HepG2 (cell line): Measurements from ENCODE around the gene CALD1. TPM values are rescaled to one million over a fixed set of nuclear protein-coding genes. Genes with fewer than 3 reads are reported as not detected.

Experiments
- ATAC-seq: fragments of 200-7000 bp; cut with Tn5 transposase; 3 replicates; pipeline ENCODE4 v1.9.1; 2020; ENCODE audit warnings: mild to moderate bottlenecking, moderate library complexity
- BruUV-seq: library from RNA; stranded (reverse); fragments of 400-500 nt; replicated peaks from 2 replicates; lab custom pipeline; 2021; lab: Mats Ljungman, UMichigan
- CTCF ChIA-PET: fragments of 300-600 bp; formaldehyde crosslinking; extraction: SDS; loops from one replicate; lab custom pipeline; 2021; ENCODE audit warnings: low total read pairs, inconsistent platforms, low intra/inter-chr PET ratio; lab: Yijun Ruan, JAX
- POLR2A ChIA-PET: fragments of 350-600 bp; sonication (Branson Sonifier 250); formaldehyde crosslinking; loops from one replicate; lab custom pipeline; 2020; ENCODE audit warnings: antibody characterized with exemption, inconsistent platforms; lab: Yijun Ruan, JAX
- DNase-seq: peaks from one replicate; pipeline ENCODE4 v3.0.0-alpha.2; 2015; ENCODE audit warnings: low spot score
- FAIRE-seq: peaks from 3 replicates; lab custom pipeline; 2011; peaks lifted over from hg19 to GRCh38; lab: Jason Lieb, UNC
- H2AFZ ChIP-seq: one replicate; pipeline ENCODE4 v1.6.1; 2011; ENCODE audit warnings: low read length, inconsistent platforms
- H3K27ac ChIP-seq: fragments of 300-600 bp; 3 replicates; pipeline ENCODE4 v1.8.0; 2011; ENCODE audit warnings: mixed run types, mild to moderate bottlenecking, mixed read lengths, low read length, inconsistent platforms; ENCODE audit not compliant: insufficient read depth; ENCODE audit errors: extremely low read length
- H3K27me3 ChIP-seq, 2 experiments: fragments of 200-600 bp in 1 of 2; 2 replicates in 1 of 2; 3 replicates in 1 of 2; pipeline versions ENCODE4 v1.6.0 to v1.8.0; 2011; ENCODE audit warnings: low read length in 2 of 2, mild to moderate bottlenecking in 2 of 2, moderate library complexity in 2 of 2, inconsistent platforms in 1 of 2; ENCODE audit not compliant: insufficient read depth in 2 of 2, control insufficient read depth in 1 of 2
- H3K36me3 ChIP-seq, 2 experiments: fragments of 200-600 bp in 1 of 2; replicated peaks in 1 of 2; 2 replicates in 1 of 2; 3 replicates in 1 of 2; pipeline versions ENCODE4 v1.5.1 to v1.8.0; 2011; ENCODE audit warnings: low read length in 2 of 2, inconsistent platforms in 1 of 2; ENCODE audit not compliant: insufficient read depth in 2 of 2, control insufficient read depth in 1 of 2
- H3K4me1 ChIP-seq: 2 replicates; pipeline ENCODE4 v1.5.1; 2012; ENCODE audit warnings: low read length, inconsistent platforms; ENCODE audit not compliant: insufficient read depth
- H3K4me2 ChIP-seq: 2 replicates; pipeline ENCODE4 v1.6.0; 2011; ENCODE audit warnings: low read depth, low read length, inconsistent platforms
- H3K4me3 ChIP-seq, 3 experiments: fragments of 200-600 bp in 1 of 3; sonication (generic), shearing (Covaris generic) in 1 of 3; replicated peaks in 1 of 3; 2 replicates each; pipeline ENCODE4 v1.5.1; 2011 to 2016; ENCODE audit warnings: low read length in 3 of 3, inconsistent platforms in 2 of 3, low read depth in 2 of 3, mild to moderate bottlenecking in 2 of 3, control low read depth in 1 of 3, mixed read lengths in 1 of 3; ENCODE audit not compliant: insufficient read depth in 1 of 3
- H3K79me2 ChIP-seq: one replicate; pipeline ENCODE4 v1.6.1; 2011; ENCODE audit warnings: low read length, inconsistent platforms; ENCODE audit not compliant: insufficient read depth
- H3K9ac ChIP-seq: 2 replicates; pipeline ENCODE4 v1.6.0; 2011; ENCODE audit warnings: mild to moderate bottlenecking, low read depth, low read length, inconsistent platforms; ENCODE audit not compliant: insufficient read depth
- H3K9me3 ChIP-seq: 2 replicates; pipeline ENCODE4 v1.5.1; 2012; ENCODE audit warnings: mild to moderate bottlenecking, low read length
- H4K20me1 ChIP-seq: 2 replicates; pipeline ENCODE4 v1.6.0; 2011; ENCODE audit warnings: inconsistent platforms, mild to moderate bottlenecking, low read length, moderate library complexity; ENCODE audit not compliant: insufficient read depth
- AGO1 ChIP-seq: fragments of 200-400 bp; formaldehyde crosslinking; IDR thresholded peaks from 2 replicates; pipeline ENCODE4 v1.6.1; 2017; ENCODE audit warnings: mild to moderate bottlenecking, low read depth, low read length, moderate library complexity; ENCODE audit not compliant: poor library complexity, severe bottlenecking
- MEF2D ChIP-seq: sonication (generic); formaldehyde crosslinking; IDR thresholded peaks from 2 replicates; pipeline ENCODE4 v1.5.1; 2020; ENCODE audit warnings: mild to moderate bottlenecking, missing genetic modification reagents
- NFYC ChIP-seq: IDR thresholded peaks from 2 replicates; pipeline ENCODE4 v1.6.1; 2016; ENCODE audit warnings: missing genetic modification reagents, missing compliant biosample characterization
- NR2C2 ChIP-seq: sonication (generic); formaldehyde crosslinking; IDR thresholded peaks from 2 replicates; pipeline ENCODE4 v1.4.0; 2020; ENCODE audit warnings: missing genetic modification reagents, mild to moderate bottlenecking, moderate library complexity, borderline replicate concordance
- RELA ChIP-seq: sonication (generic); formaldehyde crosslinking; IDR thresholded peaks from 2 replicates; pipeline ENCODE4 v1.4.0; 2020; ENCODE audit warnings: missing genetic modification reagents
- RFXAP ChIP-seq: sonication (generic); formaldehyde crosslinking; IDR thresholded peaks from 2 replicates; pipeline ENCODE4 v1.4.0; 2020; ENCODE audit warnings: missing genetic modification reagents, borderline replicate concordance
- SIX1 ChIP-seq: sonication (generic); formaldehyde crosslinking; IDR thresholded peaks from 2 replicates; pipeline ENCODE4 v1.4.0; 2020; ENCODE audit warnings: missing genetic modification reagents, borderline replicate concordance
- TRIM24 ChIP-seq: sonication (generic); formaldehyde crosslinking; IDR thresholded peaks from 2 replicates; pipeline ENCODE4 v1.8.0; 2022; ENCODE audit warnings: mild to moderate bottlenecking, missing genetic modification reagents
- ZBTB38 ChIP-seq: sonication (generic); formaldehyde crosslinking; IDR thresholded peaks from 2 replicates; pipeline ENCODE4 v1.5.1; 2020; ENCODE audit warnings: mild to moderate bottlenecking, missing genetic modification reagents
- ZNF674 ChIP-seq: sonication (generic); formaldehyde crosslinking; IDR thresholded peaks from 2 replicates; pipeline ENCODE4 v1.5.0; 2020; ENCODE audit warnings: low read depth, mild to moderate bottlenecking, missing genetic modification reagents
- ZNF766 ChIP-seq: sonication (generic); formaldehyde crosslinking; IDR thresholded peaks from 2 replicates; pipeline ENCODE4 v1.5.0; 2020; ENCODE audit warnings: missing genetic modification reagents, borderline replicate concordance
- ZSCAN20 ChIP-seq: sonication (generic); formaldehyde crosslinking; IDR thresholded peaks from 2 replicates; pipeline ENCODE4 v1.4.0; 2020; ENCODE audit warnings: missing genetic modification reagents, mild to moderate bottlenecking, borderline replicate concordance
- WGBS: methylation state at CpG from one replicate; pipeline ENCODE4 v1.1.6; 2017; ENCODE audit warnings: low lambda C conversion rate; 5-methylcytosine and 5-hydroxymethylcytosine counted together
- in situ Hi-C: cut with HindIII; loops from 2 replicates; pipeline ENCODE4 v1.10.0; 2017; ENCODE audit warnings: low pct_unique_long_range_greater_than_20kb; ENCODE audit not compliant: extremely low pct_ligation_motif_present
- intact Hi-C: fragments of 100-400 bp; cut with micrococcal nuclease; formaldehyde crosslinking; loops from one replicate; pipeline ENCODE4 v1.10.0; 2022; ENCODE audit not compliant: unreplicated experiment
- polyA plus RNA-seq, 8 experiments: library from polyadenylated mRNA; depleted of rRNA in 3 of 8; stranded (reverse) in 7 of 8; unstranded in 1 of 8; fragments of >200 nt; fragmentation: Illumina TruSeq in 4 of 8; extraction: Trizol in 4 of 8; gene quantifications; 2 replicates each; pipeline versions ENCODE4 v1.2.1 to v1.2.3, GENCODE V29; 2011 to 2016; ENCODE audit warnings: low read depth in 4 of 8, missing spikeins in 1 of 8, mixed read lengths in 1 of 8; ENCODE audit not compliant: insufficient read depth in 1 of 8
- total RNA-seq, 5 experiments: library from RNA; depleted of rRNA; stranded (reverse); fragments of >200 nt; fragmentation: Illumina TruSeq; extraction: Trizol; gene quantifications; 2 replicates each; pipeline ENCODE4 v1.2.3, GENCODE V29; 2016; ENCODE audit warnings: low read depth in 1 of 5
- TF ChIP-seq, protein P1 (sequence below): sonication (generic); formaldehyde crosslinking; IDR thresholded peaks from 2 replicates; pipeline ENCODE4 v1.8.0; 2022; ENCODE audit warnings: mild to moderate bottlenecking, missing genetic modification reagents, moderate library complexity

Gene CALD1
- total and polyA plus RNA-seq, 2 of the 13 experiments (the other 11 are each of a cell fraction or from before 2014, with no cell fraction given) = 53.0 to 112 TPM

DNA sequence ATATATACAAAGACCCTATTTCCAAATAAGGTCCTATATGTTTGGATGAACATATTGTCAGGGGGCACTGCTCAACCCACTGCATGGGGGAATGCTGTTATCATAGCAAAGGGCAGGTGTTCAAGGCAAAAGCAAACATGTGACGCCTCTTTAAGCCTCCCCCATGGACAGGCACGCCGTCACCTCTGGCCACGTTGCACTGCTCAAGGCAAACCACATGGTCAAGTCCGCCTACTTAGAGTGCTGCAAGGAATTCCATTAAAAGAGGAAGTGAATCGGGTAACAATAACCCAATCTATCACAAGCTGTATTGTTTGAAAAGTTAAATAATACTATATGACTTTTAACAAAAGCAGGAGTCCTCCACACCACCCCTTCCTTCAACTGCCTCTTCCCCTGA lies 8.8 kb upstream of the CALD1 start:
- Histone ChIP-seq H3K9ac (no peak overlapping the region), H3K4me2 (no peak overlapping the region), H2AFZ (no peak overlapping the region), H3K4me1 (peaks cover 14% of the 10 kb centered on the region), H4K20me1 (no peaks in the 10 kb centered on the region), H3K9me3 (no peaks in the 10 kb centered on the region), H3K79me2 (no peaks in the 10 kb centered on the region), H3K27me3 (no peaks in the 10 kb centered on the region), H3K36me3 (no peaks in the 10 kb centered on the region), H3K27ac (no peak overlapping the region), H3K4me3 (no peak overlapping the region)
- ChIA-PET POLR2A (no interaction called here), CTCF (no interaction called here)
- BruUV-seq = no TSS peak
- in situ Hi-C loops (no loop called here), intact Hi-C loops (no loop called here)
- TF ChIP-seq NFYC = no peak
- no peak for TF ChIP-seq ZSCAN20
- no peak for TF ChIP-seq ZNF766 (CRISPR knock-in tag)
- TF ChIP-seq TRIM24 (CRISPR knock-in tag) = no peak
- no peak for TF ChIP-seq NR2C2
- no peak for TF ChIP-seq RFXAP (CRISPR knock-in tag)
- no peak for TF ChIP-seq MEF2D (CRISPR knock-in tag)
- no peak for FAIRE-seq
- ATAC-seq = 0 out of 3 replicates have a peak, but pooled peaks have one; percentile 38
- no peak for DNase-seq
- 42% methylated on average over 6 of the region's 6 CpGs for WGBS

GRCh38 chr7:134771111-134771510 lies 8.3 kb upstream of the CALD1 start:
- no peak for TF ChIP-seq ZBTB38 (CRISPR knock-in tag)
- TF ChIP-seq ZNF674 (CRISPR knock-in tag) = no peak
- TF ChIP-seq AGO1 = no peak
- TF ChIP-seq, protein P1, sequence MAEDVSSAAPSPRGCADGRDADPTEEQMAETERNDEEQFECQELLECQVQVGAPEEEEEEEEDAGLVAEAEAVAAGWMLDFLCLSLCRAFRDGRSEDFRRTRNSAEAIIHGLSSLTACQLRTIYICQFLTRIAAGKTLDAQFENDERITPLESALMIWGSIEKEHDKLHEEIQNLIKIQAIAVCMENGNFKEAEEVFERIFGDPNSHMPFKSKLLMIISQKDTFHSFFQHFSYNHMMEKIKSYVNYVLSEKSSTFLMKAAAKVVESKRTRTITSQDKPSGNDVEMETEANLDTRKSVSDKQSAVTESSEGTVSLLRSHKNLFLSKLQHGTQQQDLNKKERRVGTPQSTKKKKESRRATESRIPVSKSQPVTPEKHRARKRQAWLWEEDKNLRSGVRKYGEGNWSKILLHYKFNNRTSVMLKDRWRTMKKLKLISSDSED (CRISPR knock-in tag) = no peak
- no peak for TF ChIP-seq RELA (CRISPR knock-in tag)
- TF ChIP-seq SIX1 (CRISPR knock-in tag) = no peak
- Histone ChIP-seq H3K36me3 (no peaks in the 10 kb centered on the region), H3K9me3 (no peaks in the 10 kb centered on the region), H3K9ac (no peak overlapping the region), H3K27ac (no peak overlapping the region), H3K79me2 (no peaks in the 10 kb centered on the region), H4K20me1 (no peaks in the 10 kb centered on the region), H3K4me2 (no peak overlapping the region), H3K4me3 (no peak overlapping the region), H3K4me1 (peaks cover 14% of the 10 kb centered on the region), H2AFZ (no peak overlapping the region), H3K27me3 (no peaks in the 10 kb centered on the region)
- 81% methylated on average over 3 of the region's 3 CpGs for WGBS
- BruUV-seq = no TSS peak
- in situ Hi-C loops (no loop called here), intact Hi-C loops (no loop called here)
- POLR2A ChIA-PET = no interaction called here
- no peak for ATAC-seq
- FAIRE-seq = no peak
- CTCF ChIA-PET = no interaction called here
- DNase-seq = no peak
